Measurements from ENCODE around the gene ADAP1. TPM values are rescaled to one million over a fixed set of nuclear protein-coding genes. Genes with fewer than 3 reads are reported as not detected.
"Not testable (repeated sequence)": the region's sequence is repeated elsewhere in the genome, so short reads cannot be mapped to it uniquely, and the experiment has no call there.

Gene ADAP1
- total RNA-seq, 1 experiment from 2014 or later: 8.7 TPM

GRCh38 chr7:960269-960871 is 5.9 kb upstream of the ADAP1 start:
- DNase-seq (ENCODE audit: extremely low read depth, low read depth): no peak

GRCh38 chr7:959740-960139 is 5.3 kb upstream of the ADAP1 start:
- not testable (repeated sequence) for DNase-seq (ENCODE audit: extremely low read depth, low read depth)

- no peak for DNase-seq (ENCODE audit: extremely low read depth, low read depth)
Observed at GRCh38 chr7:959271-959670, 4.8 kb upstream of the ADAP1 start.

- DNase-seq (ENCODE audit: extremely low read depth, low read depth): no peak
Observed at GRCh38 chr7:958221-959200, 4.0 kb upstream of the ADAP1 start.

- DNase-seq (ENCODE audit: extremely low read depth, low read depth): no peak
Observed at GRCh38 chr7:957418-958220, 3.1 kb upstream of the ADAP1 start.

GRCh38 chr7:956031-956430 is 1.6 kb upstream of the ADAP1 start:
- DNase-seq (ENCODE audit: extremely low read depth, low read depth): no peak

- no peak for DNase-seq (ENCODE audit: extremely low read depth, low read depth)
Observed at GRCh38 chr7:953547-954327, 743 bp downstream of the ADAP1 start.

- DNase-seq (ENCODE audit: extremely low read depth, low read depth): no peak
Observed at GRCh38 chr7:952548-953441, 1.7 kb downstream of the ADAP1 start.

- no peak for DNase-seq (ENCODE audit: extremely low read depth, low read depth)
Observed at GRCh38 chr7:951881-952547, 2.5 kb downstream of the ADAP1 start.

- DNase-seq (ENCODE audit: extremely low read depth, low read depth): no peak
Observed at GRCh38 chr7:949021-949934, 5.2 kb downstream of the ADAP1 start.

GRCh38 chr7:947391-948210 is 6.9 kb downstream of the ADAP1 start:
- DNase-seq (ENCODE audit: extremely low read depth, low read depth): no peak

- DNase-seq (ENCODE audit: extremely low read depth, low read depth): no peak
Observed at GRCh38 chr7:946256-946996, 8.1 kb downstream of the ADAP1 start.

- DNase-seq (ENCODE audit: extremely low read depth, low read depth): no peak
Observed at GRCh38 chr7:945556-946255, 8.8 kb downstream of the ADAP1 start.

GRCh38 chr7:945147-945555 is 9.3 kb downstream of the ADAP1 start:
- DNase-seq (ENCODE audit: extremely low read depth, low read depth): no peak

- DNase-seq (ENCODE audit: extremely low read depth, low read depth): no peak
Observed at GRCh38 chr7:944744-945143, 9.7 kb downstream of the ADAP1 start.

- DNase-seq (ENCODE audit: extremely low read depth, low read depth): not testable (repeated sequence)
Observed at GRCh38 chr7:943793-944192, 10.7 kb downstream of the ADAP1 start.

Measured in NCI-H460 (cell line).